BE2C (cell line): ENCODE measurements around the gene RAB31.

Source experiments
- DNase-seq: peaks from one replicate; pipeline ENCODE4 v3.0.0-alpha.2; 2020
- H3K27me3 ChIP-seq: fragments of 250-450 bp; sonication (Bioruptor Pico); 2 replicates; pipeline ENCODE4 v1.5.1; 2020; ENCODE audit warnings: mild to moderate bottlenecking
- H3K36me3 ChIP-seq: fragments of 250-450 bp; sonication (Bioruptor Pico); 2 replicates; pipeline ENCODE4 v1.5.1; 2020; ENCODE audit warnings: mild to moderate bottlenecking
- H3K4me1 ChIP-seq: fragments of 250-450 bp; sonication (Bioruptor Pico); 2 replicates; pipeline ENCODE4 v1.5.1; 2020
- H3K4me3 ChIP-seq: 2 replicates; pipeline ENCODE4 v1.5.1; 2011; ENCODE audit warnings: low read depth, low read length
- H3K9me3 ChIP-seq: fragments of 250-450 bp; sonication (Bioruptor Pico); 2 replicates; pipeline ENCODE4 v1.5.1; 2020
- CTCF ChIP-seq: IDR thresholded peaks from 2 replicates; pipeline ENCODE4 v1.5.1; 2012; ENCODE audit warnings: mild to moderate bottlenecking, low read depth, low read length

Gene RAB31

DNA sequence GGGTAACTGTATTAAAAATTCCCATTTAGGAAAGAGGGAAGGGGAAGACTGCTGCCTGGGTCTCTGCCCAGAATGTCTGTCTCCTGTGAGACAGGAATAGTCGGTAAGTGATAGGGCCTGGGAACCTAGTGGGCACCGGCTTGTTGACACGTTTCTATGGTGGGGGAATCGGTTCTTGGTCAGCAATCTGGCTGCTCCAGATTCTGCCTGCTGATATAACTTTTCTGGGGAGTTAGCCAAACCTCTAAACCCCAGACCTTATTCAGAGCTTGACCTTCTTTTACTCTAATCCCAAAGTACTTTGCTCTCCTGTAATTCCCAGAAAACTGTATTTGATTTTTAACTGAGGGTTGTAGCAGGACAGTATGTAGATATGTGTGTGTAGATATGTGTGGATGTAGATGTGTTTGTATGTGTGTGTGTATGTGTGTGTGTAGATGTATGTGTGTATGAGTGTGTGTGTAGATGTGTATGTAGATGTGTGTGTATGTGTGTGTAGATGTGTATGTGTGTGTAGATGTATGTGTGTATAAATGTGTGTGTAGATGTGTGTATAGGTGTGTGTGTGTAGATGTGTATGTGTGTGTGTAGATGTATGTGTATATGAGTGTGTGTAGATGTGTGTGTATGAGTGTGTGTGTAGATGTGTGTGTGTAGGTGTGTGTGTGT is 115.8 kb downstream of the RAB31 start:
- Histone ChIP-seq H3K4me1 (no peaks in the 10 kb centered on the region), H3K36me3 (no peaks in the 10 kb centered on the region), H3K4me3 (no peak overlapping the region), H3K27me3 (no peaks in the 10 kb centered on the region), H3K9me3 (no peaks in the 10 kb centered on the region)
- TF ChIP-seq CTCF, result no peak
- DNase-seq, result no peak

- no peak for DNase-seq
Observed at GRCh38 chr18:9824474-9824832, 116.4 kb downstream of the RAB31 start.

GRCh38 chr18:9824952-9825371 is 116.9 kb downstream of the RAB31 start:
- Histone ChIP-seq H3K36me3 (no peaks in the 10 kb centered on the region), H3K4me1 (no peaks in the 10 kb centered on the region), H3K27me3 (no peaks in the 10 kb centered on the region), H3K4me3 (no peak overlapping the region), H3K9me3 (no peaks in the 10 kb centered on the region)
- no peak for DNase-seq
- TF ChIP-seq CTCF, result no peak

More at GRCh38 chr18:9824474-9824832, 116.4 kb downstream of the RAB31 start:
- no peaks in the 10 kb centered on the region for H3K27me3 ChIP-seq
- H3K36me3 ChIP-seq, result no peaks in the 10 kb centered on the region
- no peaks in the 10 kb centered on the region for H3K9me3 ChIP-seq
- no peaks in the 10 kb centered on the region for H3K4me1 ChIP-seq
- TF ChIP-seq CTCF, result no peak
- no peak overlapping the region for H3K4me3 ChIP-seq

DNA sequence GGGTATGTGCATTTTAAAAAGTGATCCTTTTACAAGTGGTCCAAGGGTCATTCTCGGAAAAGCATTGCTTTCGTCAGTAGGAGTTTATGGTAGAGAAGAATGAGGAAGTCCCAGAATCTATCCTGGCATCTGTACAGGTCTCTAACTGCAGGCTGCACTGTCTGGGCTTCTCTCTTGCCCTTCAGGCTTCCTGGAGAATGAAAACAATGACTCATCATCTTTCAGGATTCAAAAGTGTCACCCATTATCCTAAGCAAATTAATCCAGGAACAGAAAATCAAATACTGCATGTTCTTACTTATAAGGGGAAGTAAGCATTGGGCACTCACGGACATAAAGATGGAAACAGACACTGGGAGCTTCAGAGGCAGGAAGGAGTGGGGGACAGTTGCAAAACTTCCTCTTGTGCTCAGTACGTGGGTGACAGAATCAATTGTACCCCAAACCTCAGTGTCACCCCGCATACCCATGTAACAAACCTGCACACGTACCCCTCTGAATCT is 117.5 kb downstream of the RAB31 start:
- no peak overlapping the region for H3K4me3 ChIP-seq
- no peak for DNase-seq
- no peaks in the 10 kb centered on the region for H3K9me3 ChIP-seq
- H3K36me3 ChIP-seq, result no peaks in the 10 kb centered on the region
- no peak for TF ChIP-seq CTCF
- no peaks in the 10 kb centered on the region for H3K27me3 ChIP-seq
- no peaks in the 10 kb centered on the region for H3K4me1 ChIP-seq

GRCh38 chr18:9826685-9827084 is 118.6 kb downstream of the RAB31 start:
- DNase-seq, result no peak
- no peak for TF ChIP-seq CTCF
- H3K4me3 ChIP-seq, result no peak overlapping the region
- H3K4me1 ChIP-seq, result no peaks in the 10 kb centered on the region
- no peaks in the 10 kb centered on the region for H3K9me3 ChIP-seq
- no peaks in the 10 kb centered on the region for H3K36me3 ChIP-seq
- no peaks in the 10 kb centered on the region for H3K27me3 ChIP-seq

- no peaks in the 10 kb centered on the region for H3K36me3 ChIP-seq
- no peaks in the 10 kb centered on the region for H3K4me1 ChIP-seq
- no peak overlapping the region for H3K4me3 ChIP-seq
- no peaks in the 10 kb centered on the region for H3K9me3 ChIP-seq
- no peak for DNase-seq
- H3K27me3 ChIP-seq, result no peaks in the 10 kb centered on the region
- no peak for TF ChIP-seq CTCF
Observed at GRCh38 chr18:9827211-9827792, 119.2 kb downstream of the RAB31 start.
